EL (cell line): ENCODE measurements around the gene CALD1.

Experiments
- DNase-seq: peaks from one replicate; pipeline ENCODE4 v3.0.0-alpha.2; 2016

CALD1 gene

DNA sequence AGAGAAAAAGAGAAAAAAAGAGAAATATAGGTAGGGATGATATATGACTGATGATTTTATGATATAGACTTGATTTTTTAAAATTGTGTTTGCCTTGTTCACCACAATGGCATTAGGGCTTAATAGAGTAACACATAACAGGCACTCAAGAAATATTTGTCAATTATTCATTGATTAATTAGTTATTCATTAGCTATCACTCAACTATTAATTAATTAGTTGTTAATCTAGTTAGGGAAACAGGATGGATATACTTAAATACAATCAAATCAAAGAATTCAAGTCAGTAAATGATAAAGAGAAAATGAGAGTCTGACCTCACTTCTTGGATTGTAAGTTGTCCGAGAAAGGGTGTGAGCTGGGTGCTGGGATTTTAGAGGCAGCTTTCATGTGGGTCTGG, 15.1 kb upstream of the CALD1 start:
- DNase-seq, result no peak

DNA sequence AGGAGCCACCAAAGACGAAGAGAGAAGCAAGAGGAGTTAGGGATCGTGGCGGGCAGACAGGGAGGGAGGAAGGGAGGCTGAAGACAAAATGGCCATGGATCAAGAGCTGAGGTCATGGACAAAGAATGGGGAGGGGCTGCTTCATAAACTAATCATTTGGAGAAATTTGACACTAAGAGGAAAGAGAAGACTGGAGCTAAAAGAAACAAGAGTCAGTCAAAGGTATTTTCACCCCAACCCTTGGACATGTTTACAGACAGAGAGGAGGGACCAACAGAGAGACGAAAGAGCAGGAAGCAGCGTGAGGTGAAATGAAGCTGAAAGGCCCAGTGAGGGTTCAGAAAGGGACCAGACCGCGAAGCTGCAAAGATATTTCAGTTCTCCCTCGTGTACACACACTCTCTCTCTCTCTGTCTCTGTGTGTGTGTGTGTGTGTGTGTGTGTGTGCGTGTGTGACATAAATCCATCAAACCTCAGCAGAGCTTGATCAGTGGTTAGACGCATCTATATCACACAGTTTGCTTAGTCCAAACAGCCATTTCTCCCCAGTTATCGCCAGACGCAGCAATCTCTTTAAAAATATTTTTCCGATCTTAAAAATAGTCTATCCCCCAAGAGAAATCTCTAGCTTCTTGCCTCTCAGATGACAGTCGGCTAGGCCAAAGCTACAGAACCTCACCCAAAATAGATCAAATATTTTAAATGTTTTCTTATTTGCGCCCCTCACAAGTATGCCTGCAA, 12.5 kb upstream of the CALD1 start:
- peak; percentile 39 for DNase-seq

DNA sequence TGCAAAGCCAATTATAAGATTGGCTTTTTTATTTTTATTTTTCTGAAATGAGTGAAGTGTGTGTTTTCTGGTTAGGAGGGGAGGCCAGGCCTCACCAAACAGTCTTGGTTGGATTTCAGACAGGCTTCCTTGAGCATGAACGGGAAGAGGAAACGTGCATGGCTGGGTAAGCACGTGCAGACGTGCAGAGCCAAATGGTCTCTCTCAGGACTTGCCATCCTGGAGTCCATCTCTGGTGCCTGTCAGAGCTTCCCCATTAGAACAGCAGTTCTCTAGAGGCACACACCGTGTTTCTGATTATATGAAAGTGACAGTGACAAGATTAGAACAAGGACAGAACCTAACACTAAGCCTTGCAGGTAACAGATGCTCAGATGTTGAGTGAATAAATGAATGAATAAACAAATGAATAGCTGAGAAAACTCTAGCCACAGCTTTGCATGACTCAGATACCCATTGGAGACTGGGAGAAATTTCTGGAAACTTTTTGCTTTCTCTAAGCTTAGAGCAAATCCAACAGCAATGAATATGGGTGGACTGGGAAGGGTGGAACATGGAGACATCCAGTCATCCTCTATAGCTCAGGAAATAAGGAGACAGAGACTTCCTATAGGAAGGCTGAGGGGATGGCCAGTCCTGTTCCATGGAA, 11.8 kb upstream of the CALD1 start:
- DNase-seq, result no peak

DNA sequence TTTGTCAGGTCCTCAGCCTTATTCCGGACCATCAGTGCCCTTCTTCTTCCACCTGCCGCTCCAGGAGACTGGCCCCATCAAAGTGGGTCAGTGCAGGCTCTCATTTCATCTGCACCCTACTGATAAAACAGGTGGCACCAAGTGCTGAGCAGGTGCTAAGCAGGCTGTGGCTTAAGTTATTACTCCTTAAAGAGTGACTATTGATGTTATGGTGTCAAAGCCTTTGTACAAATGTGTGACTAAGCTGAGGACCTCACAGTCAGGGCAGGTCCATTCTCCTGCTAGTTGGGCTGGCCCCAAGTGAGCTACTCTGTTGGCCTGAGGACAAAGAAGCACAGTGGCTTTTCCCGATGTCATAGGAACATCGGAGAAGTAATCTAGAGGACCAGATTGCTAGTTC, 11.2 kb upstream of the CALD1 start:
- DNase-seq, result no peak

DNA sequence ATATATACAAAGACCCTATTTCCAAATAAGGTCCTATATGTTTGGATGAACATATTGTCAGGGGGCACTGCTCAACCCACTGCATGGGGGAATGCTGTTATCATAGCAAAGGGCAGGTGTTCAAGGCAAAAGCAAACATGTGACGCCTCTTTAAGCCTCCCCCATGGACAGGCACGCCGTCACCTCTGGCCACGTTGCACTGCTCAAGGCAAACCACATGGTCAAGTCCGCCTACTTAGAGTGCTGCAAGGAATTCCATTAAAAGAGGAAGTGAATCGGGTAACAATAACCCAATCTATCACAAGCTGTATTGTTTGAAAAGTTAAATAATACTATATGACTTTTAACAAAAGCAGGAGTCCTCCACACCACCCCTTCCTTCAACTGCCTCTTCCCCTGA, 8.8 kb upstream of the CALD1 start:
- no peak for DNase-seq

DNA sequence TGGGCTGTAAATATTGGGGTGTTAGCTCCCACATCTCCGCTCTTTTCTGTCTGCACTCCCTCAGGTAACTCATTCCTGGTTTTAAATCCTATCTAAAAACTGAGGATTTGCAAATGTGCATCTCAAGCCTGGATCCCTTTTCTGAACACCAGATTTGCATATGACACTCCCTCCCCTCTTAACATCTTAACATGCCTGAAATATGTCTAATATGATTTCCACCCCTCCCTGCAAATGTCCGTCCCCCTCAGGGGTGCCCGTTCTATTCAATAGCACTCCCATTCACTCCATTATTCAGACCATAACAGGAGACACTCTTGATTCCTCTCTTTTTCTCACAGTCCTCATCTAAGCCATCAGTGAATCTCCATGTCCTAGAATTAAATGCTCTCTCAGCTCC, 8.3 kb upstream of the CALD1 start:
- DNase-seq, result no peak

DNA sequence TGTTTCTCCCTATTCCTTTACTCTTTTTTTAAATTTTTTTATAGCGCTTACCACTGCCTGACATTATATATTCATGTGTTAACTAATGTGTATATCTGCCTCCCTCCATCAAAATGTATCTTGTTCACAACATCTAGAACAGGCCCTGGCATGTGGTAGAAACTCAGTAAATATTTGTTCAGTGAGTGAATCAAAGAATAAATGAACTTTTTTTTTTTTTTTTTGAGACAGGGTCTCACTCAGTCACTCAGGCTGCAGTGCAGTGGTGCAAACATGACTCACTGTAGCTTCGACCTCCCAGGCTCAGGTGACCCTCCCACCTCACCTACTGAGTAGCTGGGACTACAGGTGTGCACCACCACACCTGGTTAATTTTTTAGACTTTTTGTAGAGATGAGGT, 7.5 kb upstream of the CALD1 start:
- DNase-seq, result no peak

DNA sequence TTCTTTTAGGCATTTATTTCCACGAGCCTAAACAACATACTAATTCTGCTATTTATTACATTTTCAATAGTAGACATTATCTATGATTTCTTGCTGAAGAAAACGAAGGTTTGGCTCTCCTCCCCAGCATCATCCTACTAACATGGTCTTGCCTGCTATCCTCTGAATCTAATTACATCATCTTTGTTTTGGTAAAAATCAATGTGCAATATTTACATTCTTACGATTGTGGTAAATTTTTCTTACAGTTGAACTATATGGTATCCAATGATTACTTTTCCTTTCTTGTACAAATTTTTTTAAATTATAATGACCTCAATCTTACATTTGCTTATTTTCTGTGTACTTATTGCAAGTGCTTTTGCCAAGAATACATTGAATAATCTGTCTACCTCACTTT, 7.0 kb upstream of the CALD1 start:
- DNase-seq, result no peak

DNA sequence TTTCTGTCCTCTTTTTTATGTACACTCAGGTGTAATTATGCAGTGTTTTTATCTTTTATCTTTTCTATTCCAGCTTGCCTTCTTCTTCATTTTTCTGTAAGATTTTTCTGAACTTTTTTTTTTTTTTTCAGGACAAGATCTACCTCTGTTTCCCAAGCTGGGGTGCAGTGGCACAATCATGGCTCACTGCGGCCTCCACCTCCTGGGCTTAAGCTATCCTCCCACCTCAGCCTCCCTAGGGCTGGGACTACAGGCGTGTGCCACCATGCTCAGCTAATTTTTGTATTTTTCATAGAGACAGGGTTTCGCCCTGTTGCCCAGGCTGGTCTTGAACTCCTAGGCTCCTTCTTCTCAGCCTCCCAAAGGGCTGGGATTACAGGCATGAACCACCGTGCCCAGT, 6.3 kb upstream of the CALD1 start:
- no peak for DNase-seq

DNA sequence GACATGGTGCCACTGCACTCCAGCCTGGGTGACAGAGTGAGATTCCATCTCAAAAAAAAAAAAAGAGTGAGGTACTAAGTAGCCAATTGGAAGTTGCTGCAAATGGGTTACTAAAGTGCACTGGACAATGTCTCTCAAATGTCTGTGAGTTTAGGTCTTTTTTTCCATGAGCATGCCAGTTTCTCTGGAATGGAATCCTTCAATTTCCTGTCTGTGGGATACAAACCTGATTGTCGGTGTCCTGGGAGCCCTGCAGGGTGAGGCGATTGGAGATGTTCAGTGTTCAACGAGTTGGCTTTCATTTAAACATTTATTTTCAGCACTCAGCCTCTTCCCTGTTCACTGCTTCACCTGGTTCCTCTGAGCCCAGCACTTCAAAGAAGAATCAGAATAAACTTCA, 5.3 kb upstream of the CALD1 start:
- DNase-seq, result no peak

DNA sequence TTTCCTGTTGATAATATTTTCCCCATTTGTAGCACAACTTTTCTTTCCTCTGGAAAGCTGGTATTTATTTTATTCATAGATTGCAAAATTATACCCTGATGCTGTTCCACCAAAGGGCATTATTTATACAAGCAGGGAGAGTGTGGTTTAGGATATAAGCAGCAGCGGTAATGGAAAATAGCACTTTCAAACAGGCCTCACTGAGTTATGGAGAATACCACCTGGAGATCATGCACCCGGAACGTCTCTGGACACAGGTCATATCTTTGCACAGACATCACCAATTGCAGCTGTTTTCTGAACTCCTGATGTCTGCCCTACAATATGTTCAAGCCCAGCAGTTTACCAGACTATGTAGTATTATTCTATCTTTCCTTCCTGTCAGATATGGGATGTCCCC, 2.0 kb upstream of the CALD1 start:
- DNase-seq, result no peak

DNA sequence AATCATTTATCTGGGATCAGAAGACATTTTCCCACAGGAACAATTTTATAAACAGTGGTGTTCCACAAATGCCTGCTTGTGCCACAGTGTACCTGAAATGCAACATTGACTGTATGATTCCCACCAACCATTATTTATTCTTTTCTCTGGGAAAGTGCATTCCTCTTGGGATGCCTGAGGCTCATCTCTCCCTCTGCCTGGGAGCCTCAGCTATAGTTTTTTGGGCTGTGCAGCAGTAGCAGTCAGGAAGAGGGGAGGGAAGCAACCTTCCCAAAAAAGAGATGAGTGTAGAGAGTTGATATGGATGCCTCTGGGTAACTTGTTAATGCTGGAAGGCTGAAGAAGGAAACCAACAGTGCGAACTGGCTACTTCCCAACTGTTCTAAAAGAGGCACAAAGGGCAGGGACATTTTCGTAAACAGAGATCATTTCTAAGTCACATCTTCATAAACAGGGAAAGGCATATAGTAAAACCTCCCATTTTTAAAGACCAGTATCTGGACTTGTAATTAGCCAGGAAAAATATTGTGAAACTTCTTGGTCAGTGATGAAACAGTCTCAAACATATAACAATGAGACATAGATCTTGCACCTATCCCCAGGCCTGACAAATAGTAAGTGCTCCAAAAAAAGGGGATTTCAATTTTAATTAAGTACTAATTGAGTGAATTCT, 1.4 kb upstream of the CALD1 start:
- DNase-seq, result peak; percentile 37

DNA sequence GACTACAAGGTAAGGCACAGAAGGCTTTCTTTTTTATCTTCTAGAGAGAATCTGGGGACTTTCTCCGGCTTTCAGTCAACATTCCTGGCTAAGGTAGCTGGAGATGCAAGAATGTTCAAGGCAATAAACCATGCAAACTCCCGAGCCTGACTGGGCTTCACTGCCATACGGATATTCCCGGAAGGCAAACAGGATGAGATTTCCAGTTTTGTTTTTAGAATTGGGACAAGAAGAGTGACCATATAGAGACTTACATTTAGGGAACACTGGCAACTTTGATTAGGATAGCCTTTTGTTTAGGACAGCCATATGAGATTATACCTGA, 269 bp downstream of the CALD1 start:
- DNase-seq, result no peak

DNA sequence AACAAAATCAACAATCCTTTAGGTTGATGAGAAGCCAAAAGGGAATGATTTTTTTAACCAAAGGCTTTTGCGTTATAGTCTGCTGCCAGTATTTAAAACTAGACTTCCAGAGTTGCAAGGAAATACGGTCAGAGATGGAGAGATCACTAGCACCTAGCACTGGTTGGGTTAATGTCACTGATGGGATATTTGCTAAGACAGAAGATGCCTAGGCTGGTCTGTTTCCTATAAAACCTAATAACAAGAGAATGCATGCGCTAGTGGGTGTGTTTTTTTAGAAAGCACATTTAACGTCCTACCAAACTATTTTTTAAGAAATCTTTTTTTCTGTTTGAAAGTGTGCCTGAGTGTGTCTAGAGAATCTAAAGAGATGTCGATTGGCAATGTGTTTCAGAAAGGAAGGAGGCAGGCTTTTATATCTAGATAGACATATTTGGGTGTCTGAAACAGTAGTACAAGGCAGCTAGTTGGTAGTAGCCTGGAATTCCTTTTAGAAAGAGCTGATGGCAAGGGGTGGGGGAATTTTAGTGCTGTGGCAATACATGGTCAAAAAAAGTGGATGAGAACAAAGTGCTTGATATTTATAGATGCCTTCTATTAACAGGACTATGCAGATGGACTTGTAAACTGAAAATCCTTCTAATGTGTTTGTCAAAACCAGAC, 863 bp downstream of the CALD1 start:
- peak; percentile 32 for DNase-seq

DNA sequence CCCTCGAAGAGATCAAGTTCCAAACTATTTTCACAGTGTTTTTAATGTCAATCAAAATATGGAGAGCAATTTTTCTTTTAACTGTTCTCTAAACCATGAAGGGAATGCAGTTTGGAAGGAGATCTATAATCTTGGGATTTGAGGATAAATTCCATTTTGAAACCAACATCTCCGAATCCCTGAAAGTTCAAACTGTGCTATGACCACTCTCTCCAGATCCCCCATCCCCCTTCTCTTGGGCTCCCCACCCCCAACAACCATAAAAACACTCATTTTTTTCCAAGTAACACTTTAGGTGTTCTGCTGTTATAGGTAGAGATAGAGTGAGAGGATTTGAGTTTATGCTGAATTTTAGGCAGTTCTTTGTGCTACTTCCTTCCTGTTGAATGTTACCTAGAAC, 1.7 kb downstream of the CALD1 start:
- DNase-seq, result peak; percentile 31

DNA sequence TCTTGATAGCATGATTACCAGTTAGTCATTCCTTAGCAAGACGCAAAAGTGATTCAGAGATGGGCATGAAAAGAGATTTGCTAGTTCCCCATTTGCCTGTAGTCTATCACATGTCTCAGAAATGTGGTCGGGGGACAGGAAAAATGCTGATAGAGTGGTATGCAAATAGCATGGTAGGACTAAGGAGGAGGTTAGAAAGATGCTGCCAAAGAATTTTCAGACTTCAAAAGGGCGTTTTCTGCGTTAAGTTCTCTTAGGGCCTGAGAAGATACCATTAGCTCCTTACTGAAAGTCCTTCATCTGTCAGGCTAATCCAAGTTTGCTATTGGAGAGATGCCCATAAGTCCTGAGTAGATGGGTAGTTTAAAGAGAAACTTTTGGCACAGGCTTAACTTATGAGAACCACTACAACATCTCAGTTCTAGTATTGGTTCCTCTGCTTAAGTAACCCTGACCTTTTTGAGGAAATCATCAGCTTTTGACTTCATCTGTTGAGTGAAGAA, 2.7 kb downstream of the CALD1 start:
- DNase-seq, result peak; percentile 51

DNA sequence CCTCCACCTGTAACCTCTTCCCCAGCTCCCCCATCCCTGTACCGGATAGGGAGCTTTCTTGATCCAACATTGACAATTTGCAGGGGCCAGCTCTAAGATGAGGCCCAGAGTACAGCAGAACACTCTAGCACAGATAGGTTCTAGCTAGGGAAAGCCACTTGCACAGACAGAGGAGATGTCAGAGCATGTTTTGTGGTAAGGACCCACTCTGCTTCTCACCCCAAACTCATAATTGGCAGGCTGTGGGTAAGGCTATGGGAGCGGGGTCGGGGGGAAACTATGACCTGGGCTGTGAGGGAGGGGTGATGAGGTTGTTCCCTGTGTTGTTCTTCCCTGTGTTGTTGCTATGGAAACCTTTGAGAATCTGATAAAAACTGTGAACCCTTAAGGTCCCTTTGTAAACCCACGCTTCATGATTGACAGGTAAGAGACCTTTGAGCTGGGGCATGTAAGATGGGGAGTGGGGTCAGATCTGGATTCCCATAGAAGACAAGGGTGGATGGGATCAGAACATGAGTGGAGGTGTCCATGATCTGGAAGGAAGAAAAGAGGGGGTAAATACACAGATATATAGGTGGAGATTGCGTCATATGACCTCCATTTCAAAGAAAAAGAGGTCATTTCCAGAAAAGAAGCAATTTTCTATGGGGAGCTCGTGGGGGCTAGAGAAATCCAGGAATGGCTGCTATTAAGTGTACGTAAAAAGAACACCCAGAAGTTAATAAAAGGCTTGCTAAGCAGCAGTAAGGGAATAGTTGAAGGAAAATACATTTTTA, 4.0 kb downstream of the CALD1 start:
- no peak for DNase-seq

DNA sequence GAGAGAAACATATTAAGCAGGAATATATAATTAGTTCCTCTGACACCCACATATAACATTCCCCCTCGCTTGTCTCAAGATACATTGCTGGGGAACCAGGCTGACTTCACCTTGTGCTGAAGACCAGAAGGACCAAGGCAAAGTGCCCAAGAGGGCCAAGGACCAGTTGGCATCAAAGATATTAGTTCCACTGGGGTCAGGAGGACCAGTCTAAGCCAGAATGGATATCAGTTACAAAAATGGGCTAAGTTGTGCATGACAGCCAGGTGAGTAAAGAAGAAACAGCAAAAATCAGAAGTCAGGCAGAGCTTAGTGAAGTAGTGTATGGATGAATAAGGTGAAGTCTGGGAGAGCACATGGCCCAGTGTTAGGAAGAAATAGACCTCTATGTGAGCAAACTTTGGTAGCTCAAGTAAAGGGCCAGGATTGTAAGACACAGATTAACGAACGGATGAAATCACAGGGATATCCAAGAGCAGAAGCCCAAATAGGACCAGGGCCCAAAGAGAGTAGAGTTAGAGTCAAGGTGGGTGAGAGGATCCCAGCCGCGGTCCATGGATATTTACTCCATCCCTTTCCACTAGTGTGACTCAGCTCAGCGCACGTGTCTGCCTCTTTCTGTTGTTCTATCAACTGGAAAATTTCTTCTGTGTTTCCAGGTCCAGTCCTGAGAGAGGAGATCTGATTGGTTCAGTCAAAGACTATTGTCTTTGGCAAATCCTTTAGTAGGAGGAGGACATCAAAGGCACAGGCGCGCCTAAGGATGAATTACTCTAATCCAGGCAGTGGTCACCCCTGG, 5.0 kb downstream of the CALD1 start:
- DNase-seq, result peak; percentile 28

DNA sequence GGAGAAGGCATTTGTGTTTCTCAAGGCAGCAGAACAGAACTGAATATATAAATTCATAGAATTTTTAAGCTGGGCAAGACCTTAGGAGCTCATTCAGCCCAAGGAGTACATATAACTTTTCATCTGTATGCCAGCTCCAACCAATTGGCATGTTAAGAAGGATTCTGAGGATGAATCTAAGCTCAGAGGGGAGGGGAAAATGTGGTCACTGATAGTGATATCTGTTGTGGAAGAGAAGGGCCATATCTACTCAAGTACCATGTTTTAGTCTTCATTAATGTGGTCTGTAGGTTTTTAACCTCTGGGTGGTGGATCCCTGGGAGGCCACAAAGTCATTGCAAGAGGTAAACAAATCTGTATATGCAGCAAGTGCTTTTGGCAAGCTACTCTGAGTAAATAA, 6.4 kb downstream of the CALD1 start:
- DNase-seq, result peak; percentile 28

DNA sequence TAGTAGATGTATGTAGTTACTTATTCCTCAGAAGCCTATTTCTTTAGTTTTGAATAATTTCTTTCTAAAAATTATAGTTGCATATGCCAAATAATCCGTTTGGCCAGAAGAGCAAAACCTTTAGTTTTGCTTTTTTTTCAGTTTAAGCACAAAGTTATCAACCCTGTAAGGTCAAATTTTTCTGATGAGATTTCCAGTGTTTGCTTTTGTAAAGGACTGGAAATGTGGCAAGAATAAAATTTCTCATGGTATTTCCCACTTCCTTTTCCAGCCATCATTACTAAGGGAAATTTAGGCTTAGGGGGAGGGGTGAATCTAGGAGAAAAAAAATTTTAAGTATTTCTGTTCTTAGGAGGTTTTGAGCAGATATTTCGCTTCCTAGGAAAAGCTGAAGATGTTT, 7.6 kb downstream of the CALD1 start:
- peak; percentile 29 for DNase-seq

DNA sequence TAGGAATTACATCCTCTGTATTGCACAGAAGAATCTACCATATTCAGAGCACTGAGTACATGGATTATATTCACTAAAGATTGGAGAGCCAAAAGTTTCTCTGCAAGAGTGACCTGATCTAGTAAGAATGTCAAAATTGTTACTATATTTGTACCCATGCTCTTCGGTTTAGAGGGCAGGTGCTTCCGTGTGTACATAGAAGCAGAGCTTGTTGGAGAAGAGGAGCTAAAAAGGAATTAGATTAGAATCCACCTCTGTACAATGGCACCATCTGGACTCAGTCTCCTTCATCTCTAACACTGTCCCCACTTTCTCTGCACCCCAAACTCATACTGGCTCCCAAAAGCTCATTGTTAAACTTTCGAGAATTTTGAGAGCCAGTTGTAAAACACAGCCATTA, 8.3 kb downstream of the CALD1 start:
- no peak for DNase-seq

DNA sequence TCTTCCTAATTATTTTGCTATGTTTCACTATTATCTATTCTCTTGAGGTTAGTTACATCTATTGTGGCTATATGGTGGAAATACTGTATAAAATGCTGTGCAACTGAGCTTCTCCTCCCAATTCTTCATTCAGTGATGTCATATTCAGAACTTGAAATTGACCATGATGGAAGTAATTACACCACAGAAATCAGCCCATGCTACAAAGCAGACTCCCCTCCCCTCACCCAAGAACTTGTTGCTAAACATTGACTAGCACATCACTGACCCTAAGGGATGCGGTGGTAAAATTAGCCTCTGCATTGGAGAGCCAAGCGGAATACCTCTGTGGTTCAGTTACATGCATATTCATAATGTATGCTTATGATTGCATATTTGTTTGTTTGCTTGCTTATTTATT, 8.8 kb downstream of the CALD1 start:
- DNase-seq, result no peak
